Osteocyte (in vitro differentiated cells): ENCODE results near the gene NRXN2. TPM values are rescaled to one million over a fixed set of nuclear protein-coding genes. Genes with fewer than 3 reads are reported as not detected.

Experiments used
- DNase-seq: peaks from one replicate; pipeline ENCODE4 v3.0.0; 2021; ENCODE audit warnings: mixed read lengths; ENCODE audit not compliant: unreplicated experiment; ENCODE audit errors: extremely low spot score
- H3K27ac Mint-ChIP-seq: one replicate; pipeline ENCODE4 v1.8.0; 2021; ENCODE audit warnings: mild to moderate bottlenecking, mixed read lengths; ENCODE audit not compliant: unreplicated experiment
- H3K27me3 Mint-ChIP-seq: one replicate; pipeline ENCODE4 v1.8.0; 2021; ENCODE audit warnings: mixed read lengths; ENCODE audit not compliant: unreplicated experiment
- H3K36me3 Mint-ChIP-seq: one replicate; pipeline ENCODE4 v1.8.0; 2021; ENCODE audit warnings: mixed read lengths; ENCODE audit not compliant: unreplicated experiment
- H3K4me1 Mint-ChIP-seq: one replicate; pipeline ENCODE4 v1.8.0; 2021; ENCODE audit warnings: mixed read lengths; ENCODE audit not compliant: unreplicated experiment
- H3K4me3 Mint-ChIP-seq: one replicate; pipeline ENCODE4 v1.8.0; 2021; ENCODE audit warnings: mild to moderate bottlenecking, moderate library complexity, mixed read lengths; ENCODE audit not compliant: unreplicated experiment
- H3K9me3 Mint-ChIP-seq: one replicate; pipeline ENCODE4 v1.8.0; 2021; ENCODE audit warnings: mixed read lengths; ENCODE audit not compliant: unreplicated experiment
- CTCF ChIP-seq: fragments of 200-600 bp; sonication (generic); IDR thresholded peaks from 2 replicates; pipeline ENCODE4 v1.5.0; 2021; ENCODE audit warnings: antibody characterized with exemption, mild to moderate bottlenecking, moderate library complexity
- total RNA-seq: library from RNA; stranded (reverse); gene quantifications from 2 replicates; pipeline ENCODE4 v1.2.1, GENCODE V29; 2021

NRXN2 gene
- total RNA-seq, 1 donor from 2014 or later = 2.6 TPM

- Mint-ChIP-seq H3K27me3 (no peaks in the 10 kb centered on the region), H3K27ac (peak overlapping the region; percentile 25), H3K4me1 (peaks cover 53% of the 10 kb centered on the region), H3K4me3 (no peak overlapping the region), H3K36me3 (peaks cover 37% of the 10 kb centered on the region), H3K9me3 (no peaks in the 10 kb centered on the region)
- no peak for DNase-seq
- TF ChIP-seq CTCF = no peak
These were observed 39.9 kb upstream of the NRXN2 start for GRCh38 chr11:64762674-64763525.

- no peak overlapping the region for H3K4me3 Mint-ChIP-seq
- no peaks in the 10 kb centered on the region for H3K27me3 Mint-ChIP-seq
- H3K4me1 Mint-ChIP-seq = peaks cover 53% of the 10 kb centered on the region
- no peak for TF ChIP-seq CTCF
- H3K36me3 Mint-ChIP-seq = peaks cover 31% of the 10 kb centered on the region
- H3K27ac Mint-ChIP-seq = peak overlapping the region; percentile 25
- no peaks in the 10 kb centered on the region for H3K9me3 Mint-ChIP-seq
- no peak for DNase-seq
These were observed 39.3 kb upstream of the NRXN2 start for GRCh38 chr11:64762277-64762673.

- Mint-ChIP-seq H3K27ac (no peak overlapping the region), H3K27me3 (no peaks in the 10 kb centered on the region), H3K4me3 (no peak overlapping the region), H3K36me3 (peaks cover 27% of the 10 kb centered on the region), H3K9me3 (no peaks in the 10 kb centered on the region), H3K4me1 (peaks cover 53% of the 10 kb centered on the region)
- no peak for TF ChIP-seq CTCF
- no peak for DNase-seq
These were observed 37.9 kb upstream of the NRXN2 start for GRCh38 chr11:64760759-64761420.

- DNase-seq = no peak
These were observed 37.0 kb upstream of the NRXN2 start, which contains the start of gene PYGM for GRCh38 chr11:64759722-64760719. TSS of gene PYGM (minus strand) at chr11:64759974. CDS start at chr11:64759898, 76 bp downstream.

More at GRCh38 chr11:64759722-64760719, 37.0 kb upstream of the NRXN2 start, which contains the start of gene PYGM:
- Mint-ChIP-seq H3K27ac (peak within 1 kb of the TSS; percentile 62), H3K4me3 (no peak within 1 kb of the TSS), H3K9me3 (no peaks in the 10 kb centered on the region), H3K4me1 (peaks cover 50% of the 10 kb centered on the region), H3K27me3 (no peaks in the 10 kb centered on the region), H3K36me3 (peaks cover 21% of the 10 kb centered on the region)
- TF ChIP-seq CTCF = no peak
